ENCODE measurements around the gene CNPY1.

Gene CNPY1

GRCh38 chr7:155487509-155488482 is 58.6 kb downstream of the CNPY1 start:
- no peak for DNase-seq

GRCh38 chr7:155486783-155487508 is 59.4 kb downstream of the CNPY1 start:
- no peak for DNase-seq

DNA sequence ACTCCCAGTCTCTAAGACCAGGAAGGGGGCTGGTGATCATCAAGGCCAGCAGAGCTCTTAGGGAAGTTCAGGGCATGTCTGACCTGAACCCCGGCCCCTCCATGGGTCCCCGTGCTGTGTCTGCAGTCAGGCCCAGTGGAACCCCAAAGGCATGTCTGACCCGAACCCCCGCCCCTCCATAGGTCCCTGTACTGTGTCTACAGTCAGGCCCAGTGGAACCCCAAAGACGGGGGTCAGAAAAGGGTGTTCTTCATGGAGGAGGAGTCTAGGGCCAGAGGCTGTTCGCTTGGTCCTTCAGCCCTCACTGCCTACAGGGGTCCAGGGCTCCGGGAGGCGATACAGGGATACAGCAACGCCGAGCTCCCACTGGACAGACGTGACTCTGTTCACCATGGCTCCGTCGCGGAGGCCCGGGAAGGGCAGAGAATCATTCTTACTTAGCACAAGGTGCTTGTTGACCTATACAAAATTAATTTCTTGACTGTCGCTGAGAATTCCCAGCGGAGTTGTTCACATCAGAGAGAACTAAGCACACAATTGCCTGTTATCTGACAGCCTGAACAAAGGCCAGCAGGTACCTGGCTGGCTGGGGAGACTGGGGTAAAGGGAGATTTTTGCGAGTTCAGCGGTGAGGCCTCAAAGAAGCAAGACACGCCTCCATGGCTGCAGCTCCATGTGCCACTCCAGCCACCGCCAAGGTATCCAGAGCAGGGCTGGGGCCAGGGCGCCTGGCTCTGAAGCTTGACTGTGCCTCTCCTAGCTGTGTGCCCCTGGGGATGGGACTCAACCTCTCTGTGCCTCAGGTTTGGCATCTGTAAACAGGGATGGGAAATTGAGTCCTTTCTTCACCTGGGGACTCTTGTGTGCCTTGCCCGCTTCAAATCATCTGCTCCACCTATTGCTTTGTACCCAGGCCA is 61.6 kb downstream of the CNPY1 start:
- DNase-seq = no peak

GRCh38 chr7:155483868-155484325 is 62.5 kb downstream of the CNPY1 start:
- no peak for DNase-seq

- DNase-seq = no peak
Measured at GRCh38 chr7:155483245-155483644, 63.1 kb downstream of the CNPY1 start.

GRCh38 chr7:155482511-155483183 is 63.7 kb downstream of the CNPY1 start:
- DNase-seq = peak; percentile 51

DNA sequence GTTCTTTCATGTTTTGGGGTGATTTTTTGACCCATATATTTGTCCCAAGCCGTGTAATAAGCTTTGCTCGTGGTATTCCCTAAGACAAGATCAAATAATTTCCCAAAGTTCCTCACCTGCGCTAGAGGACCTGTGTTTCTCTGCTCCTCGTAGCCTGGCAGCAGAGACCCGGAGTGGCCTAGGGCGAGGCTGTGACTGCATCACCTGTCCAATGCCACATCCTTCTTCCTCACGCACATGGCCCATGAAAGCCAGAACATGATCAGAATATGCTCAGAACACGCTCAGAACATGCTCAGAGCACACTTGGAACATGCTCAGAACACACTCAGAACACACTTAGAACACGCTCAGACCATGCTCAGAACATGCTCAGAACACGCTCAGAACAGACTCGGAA is 64.6 kb downstream of the CNPY1 start:
- DNase-seq = no peak

DNA sequence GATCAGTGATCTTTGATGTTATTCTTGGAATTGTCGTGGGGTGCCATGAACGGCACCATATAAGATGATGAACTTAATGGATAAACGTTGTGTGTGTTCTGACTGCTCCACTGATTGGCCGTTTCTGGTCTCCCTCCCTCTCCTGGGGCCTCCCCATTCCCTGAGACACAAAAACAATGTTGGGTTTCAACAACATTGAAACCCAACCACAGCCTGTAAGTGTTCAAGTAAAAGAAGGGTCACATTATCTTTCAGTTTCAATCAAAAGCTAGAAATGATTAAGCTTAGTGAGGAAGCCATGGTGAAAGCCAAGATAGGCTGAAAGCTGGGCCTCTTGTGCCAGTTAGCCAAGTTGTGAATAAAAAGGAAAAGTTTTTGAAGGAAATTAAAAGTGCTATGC is 68.9 kb downstream of the CNPY1 start:
- DNase-seq = no peak

DNA sequence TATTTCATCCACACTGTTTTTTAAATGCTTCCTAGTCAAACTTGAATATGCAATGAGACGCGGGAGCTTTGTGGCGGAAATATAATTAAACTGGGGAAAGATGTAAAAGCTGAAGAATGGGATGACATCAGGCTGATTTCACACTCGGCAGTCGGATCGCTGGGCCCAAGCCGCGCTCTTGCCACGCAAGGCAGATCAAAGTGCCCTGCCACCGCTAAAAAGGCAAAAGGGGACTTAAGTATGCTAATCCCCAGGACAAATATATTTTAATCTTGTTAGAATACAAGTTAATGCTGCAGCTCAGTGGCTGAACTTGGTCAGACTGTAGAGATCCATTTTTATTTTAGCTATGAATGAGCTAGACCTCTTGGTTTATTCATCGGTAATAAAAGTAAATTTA is 74.6 kb downstream of the CNPY1 start:
- DNase-seq = no peak

DNA sequence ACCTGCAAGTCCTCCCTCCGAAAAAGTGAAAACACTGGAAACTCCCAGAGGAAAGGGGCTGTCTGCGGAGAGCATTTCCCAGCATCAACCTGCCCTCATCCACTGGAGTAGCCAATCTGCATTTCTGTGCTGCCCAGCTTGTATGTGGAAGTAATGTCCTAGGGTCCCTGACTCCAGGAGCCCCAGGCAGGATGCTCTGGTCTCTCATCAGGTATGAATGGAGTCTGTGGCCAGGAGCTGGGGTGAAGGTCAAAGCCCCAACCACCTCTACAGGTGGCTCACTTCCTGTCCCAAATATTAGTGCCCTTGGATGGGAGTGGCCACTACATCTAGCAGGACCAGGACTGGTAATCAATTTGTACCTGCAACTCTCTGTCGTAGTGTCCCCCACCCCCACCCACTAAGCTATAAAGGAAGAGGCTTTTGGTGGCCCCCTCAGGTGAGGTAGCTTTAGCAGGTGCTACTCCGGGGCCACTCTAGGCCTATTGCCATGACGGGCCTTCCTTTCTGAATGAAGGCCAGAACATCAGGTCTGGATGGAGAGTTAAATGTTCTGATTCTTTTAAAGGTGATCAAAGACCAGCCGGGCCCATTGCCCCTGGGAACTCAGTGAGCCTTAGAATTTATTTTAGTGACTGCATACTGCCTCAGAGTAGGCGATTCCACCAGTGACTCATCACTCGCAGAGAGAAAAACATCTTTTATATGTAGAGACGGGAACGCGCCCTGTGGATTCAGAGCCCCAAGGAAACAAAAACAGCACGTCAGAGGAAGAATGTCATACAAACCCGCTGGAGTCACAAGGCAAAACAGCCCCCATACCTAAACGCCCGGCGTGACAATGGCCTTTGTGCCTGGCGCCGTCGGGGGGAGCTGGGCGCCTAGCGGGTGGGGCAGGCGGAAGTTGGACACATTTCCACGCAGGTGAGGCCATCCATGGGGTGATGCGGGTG is 75.4 kb downstream of the CNPY1 start:
- DNase-seq = no peak

DNA sequence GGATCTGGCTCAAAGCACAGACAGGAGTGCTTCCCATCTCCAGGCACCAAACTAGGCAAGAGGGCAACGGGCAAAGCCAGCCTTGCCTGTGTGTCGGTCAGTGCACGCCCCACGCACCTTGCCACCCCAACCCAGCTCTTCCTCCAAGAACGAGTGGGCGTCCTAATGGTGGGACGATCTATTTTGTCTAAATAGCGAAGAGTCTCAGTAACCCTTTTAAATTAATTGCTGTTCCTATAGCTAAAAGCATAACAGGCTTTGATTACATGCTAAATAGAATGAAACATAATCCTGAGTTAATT is 76.2 kb downstream of the CNPY1 start:
- no peak for DNase-seq

- DNase-seq = no peak
Measured at GRCh38 chr7:155469311-155470185, 76.8 kb downstream of the CNPY1 start.

DNA sequence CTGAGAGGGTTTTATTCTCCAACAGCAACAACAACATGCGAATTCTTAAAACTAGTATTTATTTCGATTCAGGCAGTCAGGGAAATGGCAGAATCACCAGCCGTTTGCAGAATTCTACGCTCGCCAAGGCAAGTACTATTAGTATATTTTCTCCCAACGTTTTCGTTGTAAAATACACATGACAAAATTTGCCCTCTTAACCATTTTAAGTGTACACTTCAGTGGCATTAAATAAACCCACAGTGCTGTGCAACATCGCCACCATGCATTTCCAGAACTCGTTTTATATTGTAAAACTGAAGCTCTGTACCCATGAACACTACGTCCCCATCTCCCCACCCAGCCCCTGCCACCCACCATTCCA is 77.6 kb downstream of the CNPY1 start:
- no peak for DNase-seq

GRCh38 chr7:155467846-155468784 is 78.2 kb downstream of the CNPY1 start:
- DNase-seq = no peak

DNA sequence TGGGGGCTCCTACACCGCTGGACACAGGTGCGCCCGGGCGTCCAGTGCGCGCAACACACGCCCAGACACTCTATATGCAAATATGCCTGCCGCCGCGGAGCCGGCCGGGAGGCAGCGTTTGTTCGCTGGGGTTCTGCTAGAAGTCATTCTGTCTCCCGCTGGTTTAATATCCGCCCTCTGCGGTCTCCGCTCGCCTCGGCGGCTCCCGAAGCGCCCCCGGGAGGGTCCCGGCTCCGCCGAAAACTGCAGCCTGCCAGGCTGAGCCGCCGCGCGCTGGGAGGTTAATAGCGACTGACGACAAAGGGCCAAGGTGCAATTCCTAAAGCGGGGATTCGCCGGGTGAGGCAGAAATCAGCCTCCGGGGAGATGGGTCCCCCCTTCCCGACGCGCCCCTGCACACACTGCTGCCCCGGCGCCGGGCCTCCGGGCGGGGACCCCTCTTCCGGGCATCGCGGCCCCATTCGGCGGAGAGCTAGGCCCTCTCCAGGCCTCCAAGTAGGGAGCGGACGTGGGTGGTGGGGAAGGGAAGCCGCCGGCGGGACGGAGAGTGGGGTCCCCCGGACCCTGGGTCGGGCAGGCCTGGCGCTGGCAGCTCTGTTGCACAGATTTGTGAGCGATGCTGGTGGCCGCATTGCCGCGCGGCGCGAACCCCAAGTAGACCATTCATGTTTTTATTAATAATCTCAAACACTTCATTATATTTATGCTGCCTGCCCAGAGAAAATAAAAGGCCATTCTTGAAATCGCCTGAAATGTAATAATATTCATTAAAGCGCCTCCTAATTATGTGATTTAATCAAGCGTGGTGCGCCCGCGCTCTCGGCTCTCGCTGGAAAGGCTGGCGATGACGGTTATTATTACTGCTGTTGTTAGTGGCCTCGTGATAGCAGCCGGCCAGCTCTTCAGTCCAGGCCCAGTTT is 79.3 kb downstream of the CNPY1 start:
- DNase-seq = peak; percentile 15

DNA sequence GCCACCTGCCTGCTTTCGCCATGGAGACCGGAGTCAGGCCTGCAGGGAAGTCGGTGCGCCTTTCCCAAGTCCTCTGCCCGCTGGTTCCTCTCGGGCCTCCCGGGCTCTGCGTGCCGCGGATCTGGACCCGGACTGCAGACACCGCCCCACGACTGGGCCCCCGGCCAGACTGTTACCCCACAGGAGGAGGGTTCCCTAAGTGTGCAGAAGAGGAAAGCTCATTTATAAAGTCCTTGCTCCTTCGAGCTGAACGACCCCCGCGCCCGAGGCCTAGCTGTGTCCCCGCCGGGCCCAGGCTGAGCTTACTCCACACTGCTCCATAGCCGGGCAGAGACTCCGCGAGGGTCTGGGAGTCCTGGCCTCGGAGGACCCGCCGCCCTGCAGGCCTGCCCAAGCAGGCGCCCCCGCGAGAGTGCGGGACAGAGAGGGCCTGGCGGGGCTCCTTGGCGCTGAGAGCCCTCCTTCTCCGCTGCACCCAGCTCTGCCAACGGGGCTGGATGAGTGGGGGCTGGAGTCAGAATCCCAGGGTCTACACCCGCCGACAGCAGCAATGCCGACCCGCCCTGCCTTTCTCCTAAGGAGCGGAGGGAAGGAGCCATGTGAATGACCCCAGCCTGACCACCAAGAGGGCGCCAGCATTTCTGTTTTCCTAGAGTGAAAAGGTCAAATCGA is 80.1 kb downstream of the CNPY1 start:
- no peak for DNase-seq

DNA sequence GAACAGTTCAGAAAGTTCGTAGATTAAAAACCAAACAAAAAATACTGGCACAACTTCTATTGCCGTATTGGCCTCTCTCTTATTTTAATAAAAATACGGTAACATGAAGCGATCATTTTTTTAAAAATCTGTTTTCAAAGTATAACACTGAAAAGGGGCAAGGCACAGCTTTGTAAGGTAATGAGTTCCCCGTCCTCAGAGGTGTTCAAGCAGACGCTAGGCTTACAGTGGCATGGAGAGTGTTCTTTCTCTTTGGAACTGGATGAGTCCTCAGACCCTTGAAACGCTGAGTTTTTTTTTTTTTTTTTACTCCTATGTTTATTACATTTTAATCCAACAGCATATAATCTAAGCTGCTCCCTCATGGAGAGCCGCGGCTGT is 80.6 kb downstream of the CNPY1 start:
- no peak for DNase-seq

Data from central memory CD4-positive, alpha-beta T cell (primary cell).